Measurements from ENCODE around the gene GIMAP1.

- no peak for TF ChIP-seq CTCF (IDR thresholded peaks at IDR 0.05; ENCODE audit: borderline replicate concordance, extremely low read depth, low read length, poor library complexity, severe bottlenecking)
- no peak for TF ChIP-seq EZH2 (IDR thresholded peaks at IDR 0.05; ENCODE audit: borderline replicate concordance, low read depth, low read length, severe bottlenecking)
Observed at GRCh38 chr7:150728011-150728410, 11.6 kb downstream of the GIMAP1 start.
